GM12878 (cell line): ENCODE measurements around the gene INPP5D. TPM values are rescaled to one million over a fixed set of nuclear protein-coding genes. Genes with fewer than 3 reads are reported as not detected.

ENCODE experiments used
- ATAC-seq: fragments of 200-7000 bp; cut with Tn5 transposase; 3 replicates; pipeline ENCODE4 v1.9.1; 2020; ENCODE audit warnings: mild to moderate bottlenecking, moderate library complexity
- BruUV-seq: library from RNA; stranded (reverse); fragments of 400-500 nt; replicated peaks from 2 replicates; lab custom pipeline; 2021; lab: Mats Ljungman, UMichigan
- CTCF ChIA-PET: fragments of 300-600 bp; sonication (Branson Sonifier 250); formaldehyde crosslinking; extraction: SDS; loops from one replicate; lab custom pipeline; 2021; ENCODE audit warnings: inconsistent platforms; lab: Yijun Ruan, JAX
- POLR2A ChIA-PET: fragments of 350-600 bp; formaldehyde crosslinking; extraction: SDS; loops from one replicate; lab custom pipeline; 2021; ENCODE audit warnings: inconsistent platforms; lab: Charles Lee
- RAD21 ChIA-PET: fragments of 300-600 bp; sonication (Branson Sonifier 250); formaldehyde crosslinking; loops from one replicate; lab custom pipeline; 2023; ENCODE audit warnings: antibody characterized with exemption; ENCODE audit not compliant: unreplicated experiment; lab: Charles Lee
- SMC1A ChIA-PET: fragments of 300-600 bp; sonication (Branson Sonifier 250); formaldehyde crosslinking; loops from one replicate; lab custom pipeline; 2023; ENCODE audit not compliant: unreplicated experiment, uncharacterized antibody; lab: Charles Lee
- DNase-seq: peaks from one replicate; pipeline ENCODE4 v3.0.0-alpha.2; 2011; ENCODE audit warnings: low read depth, low spot score
- FAIRE-seq: peaks from 3 replicates; lab custom pipeline; 2011; peaks lifted over from hg19 to GRCh38; lab: Jason Lieb, UNC
- H2AFZ ChIP-seq: 2 replicates; pipeline ENCODE4 v1.6.0; 2011; ENCODE audit warnings: low read depth, low read length, control low read depth; ENCODE audit not compliant: control insufficient read depth
- H3K27ac ChIP-seq: 2 replicates; pipeline ENCODE4 v1.5.1; 2011; ENCODE audit warnings: control low read depth; ENCODE audit not compliant: control insufficient read depth, insufficient read depth
- H3K27me3 ChIP-seq, 2 experiments: replicated peaks in 1 of 2; 2 replicates each; pipeline versions ENCODE4 v1.6.0 to v1.6.1; 2011; ENCODE audit warnings: low read length in 1 of 2; ENCODE audit not compliant: control insufficient read depth in 2 of 2, insufficient read depth in 2 of 2
- H3K36me3 ChIP-seq, 2 experiments: 2 replicates each; pipeline ENCODE4 v1.5.1; 2011; ENCODE audit warnings: low read length in 1 of 2; ENCODE audit not compliant: control insufficient read depth in 2 of 2, insufficient read depth in 2 of 2
- H3K4me1 ChIP-seq: 2 replicates; pipeline ENCODE4 v1.6.1; 2011; ENCODE audit warnings: mild to moderate bottlenecking, low read length, moderate library complexity, mixed read lengths; ENCODE audit not compliant: control insufficient read depth, insufficient read depth
- H3K4me2 ChIP-seq: 2 replicates; pipeline ENCODE4 v1.6.0; 2011; ENCODE audit warnings: control low read depth; ENCODE audit not compliant: control insufficient read depth, insufficient read depth
- H3K4me3 ChIP-seq: fragments of 200-600 bp; sonication (generic); 2 replicates; pipeline ENCODE4 v1.5.1; 2016
- H3K79me2 ChIP-seq: 2 replicates; pipeline ENCODE4 v1.6.0; 2011; ENCODE audit warnings: low read length; ENCODE audit not compliant: control insufficient read depth, insufficient read depth
- H3K9ac ChIP-seq: 2 replicates; pipeline ENCODE4 v1.8.0; 2011; ENCODE audit warnings: low read length, control low read depth, mixed read lengths; ENCODE audit not compliant: control insufficient read depth, insufficient read depth
- H3K9me3 ChIP-seq: replicated peaks from 3 replicates; pipeline ENCODE4 v1.5.1; 2011; ENCODE audit warnings: mild to moderate bottlenecking, low read length; ENCODE audit not compliant: control insufficient read depth, insufficient read depth
- H4K20me1 ChIP-seq: 2 replicates; pipeline ENCODE4 v1.6.0; 2011; ENCODE audit not compliant: control insufficient read depth, insufficient read depth
- IRF4 ChIP-seq: IDR thresholded peaks from 2 replicates; pipeline ENCODE4 v1.6.1; 2011; ENCODE audit warnings: low read depth, low read length
- KDM1A ChIP-seq: fragments of 200-600 bp; sonication (generic); IDR thresholded peaks from 2 replicates; pipeline ENCODE4 v1.6.1; 2016; ENCODE audit warnings: borderline replicate concordance
- MLLT1 ChIP-seq: fragments of 450-650 bp; IDR thresholded peaks from 2 replicates; pipeline ENCODE4 v1.6.1; 2016; ENCODE audit warnings: mild to moderate bottlenecking
- NR2C1 ChIP-seq: fragments of 450-650 bp; IDR thresholded peaks from 2 replicates; pipeline ENCODE4 v1.6.1; 2017; ENCODE audit warnings: antibody characterized with exemption, mild to moderate bottlenecking, moderate library complexity
- PAX8 ChIP-seq: fragments of 450-650 bp; IDR thresholded peaks from 2 replicates; pipeline ENCODE4 v1.6.1; 2017; ENCODE audit warnings: mild to moderate bottlenecking, moderate library complexity
- SUPT20H ChIP-seq: IDR thresholded peaks from 2 replicates; pipeline ENCODE4 v1.6.1; 2011; ENCODE audit warnings: low read depth, mild to moderate bottlenecking, low read length, moderate library complexity, borderline replicate concordance; ENCODE audit not compliant: control insufficient read depth
- SUZ12 ChIP-seq: fragments of 200-600 bp; sonication (generic); IDR thresholded peaks from one replicate; pipeline ENCODE4 v1.6.1; 2018; ENCODE audit warnings: antibody characterized with exemption, mild to moderate bottlenecking; ENCODE audit not compliant: unreplicated experiment
- YY1 ChIP-seq: IDR thresholded peaks from 2 replicates; pipeline ENCODE4 v1.6.1; 2011; ENCODE audit warnings: low read depth, mild to moderate bottlenecking, low read length
- WGBS: methylation state at CpG from one replicate; pipeline ENCODE4 v1.1.6; 2016; ENCODE audit warnings: low lambda C conversion rate; ENCODE audit not compliant: insufficient replicate concordance, insufficient coverage; ENCODE audit errors: missing lambda C conversion rate; 5-methylcytosine and 5-hydroxymethylcytosine counted together
- in situ Hi-C: fragments of 300-500 bp; cut with MboI; formaldehyde crosslinking; loops from 9 replicates; pipeline ENCODE4 v1.14.3; 2018; ENCODE audit warnings: mixed read lengths
- intact Hi-C: fragments of 100-400 bp; cut with micrococcal nuclease; formaldehyde crosslinking; loops from one replicate; pipeline ENCODE4 v1.14.2; 2022; ENCODE audit not compliant: unreplicated experiment
- polyA plus RNA-seq, 11 experiments: library from polyadenylated mRNA; depleted of rRNA in 4 of 11; unstranded in 6 of 11; stranded (reverse) in 5 of 11; fragments of >200 nt; fragmentation: Nextera tagmentation in 4 of 11; fragmentation: Illumina TruSeq in 1 of 11; extraction: Ambion mirVana in 4 of 11; extraction: Trizol in 1 of 11; gene quantifications; 1 replicate in 1 of 11; 2 replicates in 10 of 11; pipeline versions ENCODE4 v1.2.1 to v1.2.3, GENCODE V29; 2011 to 2016; ENCODE audit warnings: inconsistent platforms in 2 of 11, missing spikeins in 2 of 11, low read depth in 1 of 11
- total RNA-seq, 4 experiments: library from RNA; depleted of rRNA in 3 of 4; stranded (reverse); fragments of >200 nt in 3 of 4; fragmentation: Illumina TruSeq in 1 of 4; extraction: Trizol in 1 of 4; gene quantifications; 2 replicates each; pipeline versions ENCODE4 v1.2.1 to v1.2.3, GENCODE V29; 2013 to 2021

INPP5D gene
- total and polyA plus RNA-seq, 10 of the 15 experiments (the other 5 are each of a cell fraction or from before 2014, with no cell fraction given), result 11.8 to 139 (median 88.8) TPM

GRCh38 chr2:233029321-233029720 is 30.8 kb upstream of the INPP5D start:
- FAIRE-seq, result no peak
- SMC1A ChIA-PET, result interaction anchor here (0.6 to 2.1 kb wide), 18 partner anchors 25 to 271 kb away, joined by 3 to 11 read pairs (median 4); partner anchors contain the start of genes ATG16L1 and INPP5D
- no peaks in the 10 kb centered on the region for H3K4me1 ChIP-seq
- no TSS peak for BruUV-seq
- no peaks in the 10 kb centered on the region for H3K9me3 ChIP-seq
- H2AFZ ChIP-seq, result no peak overlapping the region
- H3K27me3 ChIP-seq, result no peaks in the 10 kb centered on the region; a peak in 1 of 4 replicates
- in situ Hi-C loops (loop anchor here (5.0 kb wide), 1 partner anchor 177 kb away; no protein-coding TSS in a partner anchor), intact Hi-C loops (loop anchor here (5.0 kb wide), 2 partner anchors 177 to 267 kb away; no protein-coding TSS in a partner anchor)
- RAD21 ChIA-PET, result interaction anchor here (0.8 to 2.3 kb wide), 11 partner anchors 12 to 271 kb away, joined by 3 to 10 read pairs (median 3); no protein-coding TSS in a partner anchor
- H3K4me3 ChIP-seq, result no peak overlapping the region
- no peak for DNase-seq
- POLR2A ChIA-PET, result no interaction called here
- no peaks in the 10 kb centered on the region for H3K79me2 ChIP-seq
- ATAC-seq, result no peak
- 43% methylated on average over 9 of the region's 9 CpGs for WGBS
- H3K36me3 ChIP-seq, result no peaks in the 10 kb centered on the region
- H3K27ac ChIP-seq, result no peak overlapping the region
- CTCF ChIA-PET, result interaction anchor here (0.6 to 3.4 kb wide), 41 partner anchors 8 to 483 kb away, joined by 3 to 25 read pairs (median 4); partner anchors contain the start of genes ATG16L1 and INPP5D
- TF ChIP-seq IRF4 (no peak), SUZ12 (no peak), PAX8 (no peak), NR2C1 (no peak), KDM1A (no peak), MLLT1 (no peak), SUPT20H (no peak), YY1 (no peak)
- TF ChIP-seq, all 136 proteins: peak for 0
- H3K9ac ChIP-seq, result no peak overlapping the region
- no peaks in the 10 kb centered on the region for H4K20me1 ChIP-seq
- H3K4me2 ChIP-seq, result no peak overlapping the region
